ENCODE measurements around the gene GOLGA6A.
"Not testable (repeated sequence)": the region's sequence is repeated elsewhere in the genome, so short reads cannot be mapped to it uniquely, and the experiment has no call there.

The GOLGA6A gene

DNA sequence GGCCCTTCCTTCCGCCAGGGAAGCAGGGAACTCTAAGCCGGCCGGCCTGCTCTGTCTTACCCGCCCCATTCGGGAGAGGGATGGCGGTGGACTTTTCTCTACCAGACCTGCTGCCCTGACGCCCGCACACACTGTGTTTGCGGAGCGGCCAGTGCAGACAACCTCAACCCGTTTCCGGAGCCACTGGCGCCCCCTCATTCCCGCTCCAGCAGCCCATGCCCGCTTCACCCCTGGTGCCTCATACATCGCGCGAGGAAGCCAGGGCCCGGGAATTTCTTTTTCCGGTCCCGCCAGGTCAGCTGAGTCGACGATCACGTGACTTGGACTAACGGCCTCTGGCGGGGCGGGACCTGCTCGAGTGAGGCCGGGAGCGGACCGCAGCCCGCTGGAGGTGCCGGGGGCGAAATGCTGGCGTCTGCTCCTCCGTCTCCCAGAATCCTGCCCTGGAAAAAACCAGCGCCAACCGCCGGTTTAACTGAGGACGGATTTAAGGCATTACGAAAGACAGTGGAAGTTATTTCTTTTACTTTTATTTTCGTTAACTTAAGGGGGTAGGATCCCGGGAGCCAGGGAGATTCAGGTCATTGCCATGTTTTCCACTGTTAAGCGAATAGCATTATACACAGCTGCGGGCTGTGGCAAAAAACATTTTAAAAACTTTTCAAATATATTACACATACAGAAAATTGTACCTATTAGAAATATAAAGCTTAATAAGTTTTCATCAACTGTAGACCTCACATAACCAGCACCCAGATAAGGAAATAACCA, 17.8 kb upstream of the GOLGA6A start:
- not testable (repeated sequence) for DNase-seq

GRCh38 chr15:74096753-74097474, 14.6 kb upstream of the GOLGA6A start:
- DNase-seq, result not testable (repeated sequence)

- not testable (repeated sequence) for DNase-seq
Measured at GRCh38 chr15:74095610-74096009, 13.3 kb upstream of the GOLGA6A start.

GRCh38 chr15:74094567-74094966, 12.2 kb upstream of the GOLGA6A start:
- DNase-seq, result not testable (repeated sequence)

DNA sequence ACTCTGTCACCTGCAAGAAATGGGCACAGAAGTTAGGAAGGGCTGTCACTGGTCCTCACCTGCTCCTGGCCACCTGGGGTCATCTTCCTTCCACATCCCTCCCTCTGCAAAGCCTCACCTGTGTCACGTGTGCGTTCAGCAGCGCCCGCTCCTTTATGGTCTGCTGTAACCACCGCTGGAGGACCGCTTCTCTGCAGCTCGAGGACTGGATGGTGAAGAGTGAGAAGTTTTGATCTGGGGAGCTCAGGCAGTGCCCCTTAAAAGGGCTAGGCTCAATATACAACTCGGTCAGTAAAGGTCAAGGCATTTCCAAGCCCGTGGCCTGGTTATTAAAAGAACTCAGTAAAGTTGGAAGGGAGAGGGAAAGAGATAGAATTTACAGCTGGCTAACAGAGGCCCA, 6.6 kb downstream of the GOLGA6A start:
- not testable (repeated sequence) for DNase-seq

DNA sequence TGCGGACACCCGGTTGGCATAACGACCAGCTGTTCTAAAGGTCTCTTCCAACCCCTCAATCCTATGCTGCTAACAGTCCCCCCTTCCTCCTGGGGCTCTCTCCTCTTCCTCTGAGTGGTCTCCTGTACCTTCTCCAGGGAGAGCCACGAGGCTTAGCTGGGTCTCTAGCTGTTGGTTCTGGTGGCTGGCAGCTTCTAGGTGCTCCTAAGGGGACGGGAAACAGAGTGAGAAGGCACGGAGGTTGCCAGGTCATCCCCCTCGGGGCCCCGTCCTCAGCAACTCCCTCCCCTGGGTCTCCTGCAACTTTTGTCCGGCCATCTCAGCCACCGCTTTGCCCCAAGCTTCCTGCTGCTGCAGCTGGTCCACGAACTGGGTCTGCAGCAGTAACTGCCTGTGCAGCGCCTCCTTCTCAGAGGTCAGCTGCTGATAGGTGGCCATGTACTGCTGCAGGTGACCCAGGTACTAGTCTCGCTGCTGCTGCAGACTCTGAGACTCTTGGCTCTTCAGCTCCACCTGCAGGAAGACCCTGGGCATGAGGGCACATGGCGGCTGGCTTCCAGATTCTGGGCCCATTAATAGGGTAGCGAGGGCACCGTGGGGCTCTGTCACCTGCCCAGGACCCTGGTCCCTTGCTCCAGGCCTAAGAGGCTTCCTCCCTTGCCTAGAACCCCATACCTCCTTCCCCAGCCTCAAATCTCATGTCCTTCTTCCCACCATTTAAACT, 9.6 kb downstream of the GOLGA6A start:
- DNase-seq, result not testable (repeated sequence)

DNA sequence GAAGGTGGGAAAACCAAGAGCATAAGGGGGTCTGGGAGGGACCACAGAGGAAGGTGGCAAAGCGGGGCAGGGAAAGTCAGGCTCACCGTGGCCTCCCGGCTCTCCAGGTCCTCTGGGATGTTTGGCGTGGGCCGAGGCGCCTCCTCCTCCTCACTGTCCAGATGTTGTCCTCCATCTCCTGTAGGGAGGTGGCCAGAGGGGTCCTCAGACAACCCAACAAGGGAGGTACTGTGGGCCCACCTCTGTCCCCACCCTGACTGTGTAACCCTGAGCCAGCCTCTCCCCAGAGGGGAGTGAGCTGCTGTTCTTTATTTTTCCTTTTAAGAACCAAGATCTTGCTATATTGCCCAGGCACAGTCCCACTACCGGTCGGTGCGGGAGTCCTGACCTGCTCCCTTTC, 10.2 kb downstream of the GOLGA6A start:
- DNase-seq, result not testable (repeated sequence)

- DNase-seq, result not testable (repeated sequence)
Measured at GRCh38 chr15:74071645-74072044, 10.7 kb downstream of the GOLGA6A start.

DNA sequence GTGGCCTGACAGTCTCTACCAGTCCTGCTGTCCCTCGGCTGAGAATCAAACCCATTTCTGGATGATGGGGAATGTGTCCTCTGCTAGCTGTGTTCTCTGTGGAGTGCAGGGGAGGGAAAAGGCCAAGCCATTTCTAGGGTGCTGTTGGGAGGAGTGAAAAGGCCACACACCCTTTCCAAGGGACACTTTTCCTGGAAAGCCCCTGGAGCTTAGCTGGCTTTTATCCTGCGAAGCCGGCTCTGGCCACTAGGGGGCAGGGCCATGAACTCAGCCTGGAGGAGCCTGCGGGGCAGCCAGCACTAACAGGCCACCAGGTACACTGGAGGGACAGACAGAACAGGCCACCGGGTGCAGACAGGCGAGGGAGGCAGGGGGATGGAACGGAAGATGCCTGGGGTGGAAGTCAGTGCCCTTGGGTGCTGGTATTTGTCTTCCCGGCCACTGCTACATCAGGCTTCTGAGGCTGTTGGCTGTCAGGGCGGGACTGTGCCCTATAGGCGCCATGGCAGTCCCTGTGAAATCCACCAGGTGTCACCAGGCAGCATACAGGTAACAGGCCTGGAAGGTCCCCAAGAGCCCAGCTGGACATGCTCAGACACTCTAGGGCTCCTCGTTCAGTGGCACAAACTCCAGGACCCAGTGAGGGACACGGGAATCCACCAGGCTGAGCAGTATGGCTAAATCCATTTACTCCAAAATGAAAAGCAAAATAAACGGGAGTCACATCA, 16.5 kb downstream of the GOLGA6A start:
- not testable (repeated sequence) for DNase-seq

DNA sequence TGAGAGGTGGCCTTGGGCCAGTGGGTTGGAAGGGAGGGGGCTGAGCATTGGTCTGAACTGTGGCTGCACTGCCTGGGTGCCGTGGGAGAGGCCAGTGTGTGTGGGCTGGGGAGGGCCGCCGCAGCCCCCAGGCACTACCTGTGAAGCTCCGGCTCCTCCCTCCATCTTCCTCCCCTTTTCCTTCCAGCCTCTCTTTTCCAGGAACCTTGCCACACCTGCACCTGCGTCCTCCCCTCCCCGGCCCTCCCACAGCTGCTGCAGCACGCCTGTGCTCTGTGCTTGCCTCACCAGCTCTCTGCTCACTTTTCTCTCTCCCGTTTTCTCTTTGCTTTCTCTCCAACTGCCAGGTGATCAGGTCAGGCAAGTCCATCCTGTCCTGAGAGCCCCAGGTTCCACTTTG, 17.5 kb downstream of the GOLGA6A start:
- not testable (repeated sequence) for DNase-seq

- not testable (repeated sequence) for DNase-seq
Measured at GRCh38 chr15:74064183-74064582, 18.2 kb downstream of the GOLGA6A start.

DNA sequence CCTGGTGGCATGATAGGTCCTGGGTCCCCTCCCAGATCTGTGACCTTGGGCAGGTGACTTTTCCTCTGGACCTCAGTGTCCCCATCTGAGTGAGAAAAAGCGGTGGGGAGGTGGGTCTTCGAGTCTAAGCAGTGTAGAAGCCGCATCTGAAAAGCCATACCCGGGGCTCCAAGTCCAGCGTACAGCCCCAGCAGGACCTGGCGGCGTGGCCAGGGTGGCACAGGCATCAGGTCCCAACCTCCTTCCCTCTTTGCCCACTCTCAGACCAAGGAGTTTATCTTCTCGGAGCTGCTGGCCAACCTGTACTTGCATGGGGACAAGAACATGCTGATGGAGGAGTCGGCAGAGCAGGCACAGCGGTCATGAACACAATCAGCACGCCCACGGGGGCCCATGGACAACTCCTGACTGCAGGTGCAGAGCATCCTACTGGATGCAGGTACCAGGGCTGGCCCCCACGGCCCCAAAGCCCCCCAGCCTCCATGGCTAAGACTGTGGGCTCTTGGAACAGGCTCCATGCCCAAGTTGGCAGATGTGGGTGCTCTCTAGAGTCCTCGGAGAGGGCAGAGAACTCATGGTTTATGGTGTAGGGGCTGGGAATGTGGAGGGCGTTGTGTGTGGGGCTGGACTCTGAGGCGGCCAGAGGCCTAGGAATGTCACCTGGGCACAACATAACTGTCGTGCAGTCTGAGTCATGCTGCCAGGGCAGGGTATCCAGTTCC, 18.8 kb downstream of the GOLGA6A start:
- not testable (repeated sequence) for DNase-seq

GRCh38 chr15:74062671-74063070, 19.7 kb downstream of the GOLGA6A start:
- DNase-seq, result no peak

- no peak for DNase-seq
Measured at GRCh38 chr15:74062236-74062635, 20.1 kb downstream of the GOLGA6A start.

- DNase-seq, result no peak
Measured at GRCh38 chr15:74060251-74060650, 22.1 kb downstream of the GOLGA6A start.

DNA sequence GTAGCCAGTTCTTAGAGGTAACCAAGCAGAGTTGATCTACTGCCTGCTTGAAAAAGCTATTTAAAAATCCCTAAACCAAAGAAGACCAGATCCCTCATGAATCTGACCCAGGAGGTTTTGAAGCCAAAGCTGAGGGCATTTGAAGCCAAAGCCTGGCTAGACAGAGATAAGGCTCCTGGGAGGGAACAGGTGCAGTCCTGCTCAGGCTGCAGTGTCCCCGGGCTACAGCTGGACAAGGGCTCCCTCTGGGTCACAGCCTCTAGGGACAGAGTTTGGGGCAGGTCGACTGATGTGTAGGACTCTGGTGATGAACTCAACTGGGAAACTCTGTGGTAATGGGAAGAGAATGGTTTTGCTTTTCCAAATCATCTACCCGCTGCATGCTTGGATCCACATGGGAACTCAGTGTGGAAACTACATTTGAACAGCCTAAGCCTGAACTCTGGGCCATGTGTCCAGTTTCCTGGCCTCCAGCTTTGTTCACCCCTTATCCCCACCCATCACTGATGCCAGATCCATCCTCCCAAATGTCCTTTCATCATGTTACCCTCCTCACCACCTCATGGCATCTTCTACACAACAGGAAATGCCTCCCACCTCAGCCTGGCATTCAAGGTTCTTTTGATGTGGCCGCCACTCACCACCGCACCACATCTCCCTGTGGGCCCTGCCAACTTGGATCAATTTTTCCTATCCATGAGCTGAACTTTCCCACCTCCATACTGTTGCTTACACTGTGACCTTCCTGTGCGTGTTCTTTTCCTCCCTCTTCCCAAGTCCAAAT, 23.1 kb downstream of the GOLGA6A start:
- not testable (repeated sequence) for DNase-seq

DNA sequence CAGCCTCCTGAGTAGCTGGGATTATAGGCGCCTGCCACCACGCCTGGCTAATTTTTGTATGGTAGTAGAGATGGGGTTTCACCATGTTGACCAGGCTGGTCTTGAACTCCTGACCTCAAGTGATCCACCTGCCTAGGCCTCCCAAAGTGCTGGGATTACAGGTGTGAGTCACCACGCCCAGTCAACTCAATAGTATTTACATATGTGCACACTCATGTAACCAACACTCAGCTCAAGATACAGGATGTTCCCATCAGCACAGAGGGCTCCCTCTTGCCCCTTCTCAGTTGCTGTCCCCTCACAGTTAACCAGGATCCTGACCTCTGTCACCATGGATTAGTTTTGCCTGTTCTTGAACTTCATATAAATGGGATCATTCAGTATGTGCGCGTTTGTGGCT, 26.0 kb downstream of the GOLGA6A start:
- DNase-seq, result not testable (repeated sequence)

GRCh38 chr15:74055804-74056203, 26.5 kb downstream of the GOLGA6A start:
- DNase-seq, result no peak

GRCh38 chr15:74053941-74054529, 28.3 kb downstream of the GOLGA6A start:
- peak; percentile 20 for DNase-seq

- DNase-seq, result no peak
Measured at GRCh38 chr15:74053517-74053916, 28.8 kb downstream of the GOLGA6A start.
